ENCODE results near the gene TLE6.
A peak's percentile ranks its signal among the peaks of the same experiment; 100 is the strongest.
"Not testable (repeated sequence)": the region's sequence is repeated elsewhere in the genome, so short reads cannot be mapped to it uniquely, and the experiment has no call there.

Gene TLE6

DNA sequence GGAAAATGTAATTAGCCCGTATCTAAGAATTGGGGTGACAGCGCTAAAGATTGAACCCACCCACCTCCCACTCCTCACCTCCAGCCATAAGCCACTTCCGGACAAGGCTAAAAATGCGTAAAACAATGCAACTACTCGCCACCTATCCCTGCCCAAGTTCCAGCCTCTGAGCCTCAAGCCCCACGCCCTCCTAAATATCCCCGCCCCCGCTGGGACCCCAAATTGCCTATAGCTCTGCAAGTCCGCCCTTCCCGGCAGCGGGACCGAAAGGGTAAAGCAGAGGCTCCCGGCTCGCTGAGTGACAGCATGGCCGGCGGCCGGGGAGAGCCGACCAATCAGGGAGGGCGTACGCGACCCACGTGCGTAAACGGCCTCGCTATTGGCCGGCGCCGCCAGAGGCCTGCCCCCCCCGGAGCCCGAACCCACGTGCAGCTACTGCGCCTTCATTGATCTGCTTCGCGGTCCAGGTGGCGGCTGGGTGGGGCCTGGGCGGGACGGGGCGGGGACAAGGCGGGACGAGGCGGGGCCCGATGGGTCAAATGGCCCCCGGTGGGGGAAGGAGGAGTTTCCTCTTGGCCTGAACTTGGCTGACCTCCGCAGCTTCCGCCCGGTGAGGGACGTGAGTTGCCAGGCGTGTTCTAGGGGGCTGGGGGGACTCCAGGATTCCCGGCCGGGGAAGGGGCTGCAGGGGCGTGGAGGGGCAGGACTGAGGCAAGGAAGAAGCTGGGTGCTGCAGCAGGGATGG, at the start of gene TLE6:
TSS of gene TLE6 (plus strand) at position 564 of the 745 bp plus-strand sequence. CDS start 670 bp downstream, outside the sequence.
- DNase-seq = peak; percentile 86 to 93 (median 88)

- no peak for DNase-seq
These were observed 43.9 kb upstream of the TLE6 start for GRCh38 chr19:2933490-2933910.

GRCh38 chr19:2935863-2936262, 41.5 kb upstream of the TLE6 start:
- not testable (repeated sequence) for DNase-seq

DNA sequence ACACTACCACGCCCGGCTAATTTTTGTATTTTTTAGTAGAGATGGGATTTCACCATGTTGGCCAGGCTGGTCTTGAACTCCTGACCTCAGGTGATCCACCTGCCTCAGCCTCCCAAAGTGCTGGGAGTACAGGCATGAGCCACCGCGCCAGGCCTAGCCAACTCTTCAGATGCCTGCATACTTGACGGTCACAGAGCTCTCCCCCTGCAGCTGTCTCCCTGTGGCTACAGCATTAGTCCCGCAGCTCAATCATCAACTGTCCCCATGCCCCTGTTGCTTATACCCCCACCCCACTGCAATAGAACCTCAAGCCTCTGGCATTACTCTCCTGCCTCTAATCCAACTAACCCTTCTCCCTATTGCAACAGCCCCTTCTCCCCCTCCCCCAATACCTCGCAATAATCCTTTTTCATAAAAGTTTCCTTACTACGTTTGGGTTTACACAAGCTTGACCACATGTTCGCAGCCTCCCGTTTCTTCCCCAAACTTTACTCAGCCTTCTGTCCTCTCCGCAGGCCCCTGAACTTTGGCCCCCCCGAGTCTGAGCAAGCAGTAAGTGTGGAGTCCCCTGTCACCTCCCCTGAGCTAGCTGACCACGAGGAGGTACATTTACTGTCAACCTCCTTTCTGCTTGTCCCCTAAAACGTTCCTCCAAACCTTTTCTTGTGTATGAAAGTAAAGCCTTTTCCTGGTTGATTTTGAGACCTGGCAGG, 34.3 kb upstream of the TLE6 start:
- no peak for DNase-seq

GRCh38 chr19:2944403-2944774, 33.0 kb upstream of the TLE6 start:
- DNase-seq = no peak

- DNase-seq = peak; percentile 93 to 98 (median 96)
These were observed 32.4 kb upstream of the TLE6 start, which contains the start of gene ZNF77 for GRCh38 chr19:2944775-2945574. Gene ZNF77, minus strand, starts transcription at chr19:2944971. Its CDS starts 131 bp downstream, at chr19:2944840.

DNA sequence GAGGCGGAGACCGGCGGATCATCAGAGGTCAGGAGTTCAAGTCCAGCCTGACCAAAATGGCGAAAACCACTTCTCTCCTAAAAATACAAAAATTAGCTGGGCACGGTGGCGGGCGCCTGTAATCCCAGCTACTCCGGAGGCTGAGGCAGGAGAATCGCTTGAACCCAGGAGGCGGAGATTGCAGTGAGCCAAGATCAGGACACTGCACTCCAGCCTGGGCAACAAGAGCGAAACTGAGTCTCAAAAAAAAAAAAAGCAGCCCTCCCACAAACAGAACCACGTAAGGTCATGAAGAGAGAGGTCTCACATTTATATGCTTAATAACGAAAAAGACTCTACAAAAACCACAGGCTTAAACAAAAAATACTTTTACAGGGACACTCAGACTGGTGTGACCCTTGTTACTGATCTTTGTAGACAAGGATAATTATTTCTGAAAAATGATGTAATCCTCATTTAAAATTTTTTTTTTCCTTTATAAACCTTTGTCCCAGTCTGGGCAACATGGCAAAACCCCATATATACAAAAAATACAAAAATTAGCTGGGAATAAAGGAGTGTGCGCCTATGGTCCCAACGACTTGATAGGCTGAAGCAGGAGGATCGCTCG, 31.7 kb upstream of the TLE6 start:
- no peak for DNase-seq

DNA sequence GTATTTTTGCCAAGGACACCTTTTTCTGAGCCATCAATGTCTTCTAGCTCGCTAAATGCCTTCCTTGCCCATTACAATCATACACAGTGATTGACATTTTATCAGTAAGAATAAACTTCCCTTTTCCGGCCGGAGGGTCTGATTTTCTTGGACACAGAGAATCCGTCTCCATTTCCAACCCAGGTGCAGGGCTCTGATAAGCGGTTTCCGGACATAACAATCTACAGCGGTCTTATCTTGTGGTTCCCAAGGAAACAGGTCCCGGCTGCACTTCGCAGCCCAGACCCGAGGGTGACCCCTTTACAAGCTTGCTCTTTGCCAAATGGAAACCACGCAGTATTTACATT, 27.5 kb upstream of the TLE6 start:
- DNase-seq = no peak

- peak; percentile 98 to 100 (median 100) for DNase-seq
These were observed 26.9 kb upstream of the TLE6 start for GRCh38 chr19:2950286-2951124.

GRCh38 chr19:2952953-2953481, 24.3 kb upstream of the TLE6 start:
- DNase-seq = no peak

DNA sequence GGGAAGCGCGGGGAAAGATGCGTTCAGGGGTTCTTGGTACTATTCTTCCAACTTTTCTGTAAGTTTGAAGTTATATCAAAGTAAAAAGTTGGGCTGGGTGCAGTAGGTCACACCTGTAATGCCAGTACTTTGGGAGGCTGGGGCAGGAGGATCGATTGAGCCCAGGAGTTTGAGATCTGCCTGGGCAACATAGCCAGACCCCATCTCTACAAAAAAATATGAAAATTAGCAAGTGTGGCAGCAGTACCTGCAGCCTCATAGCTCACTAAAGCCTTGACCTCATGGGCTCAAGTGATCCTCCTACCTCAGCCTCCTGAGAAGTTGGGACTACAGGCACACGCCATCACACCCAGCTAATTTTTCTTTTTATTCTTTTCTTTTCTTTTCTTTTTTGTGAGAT, 20.2 kb upstream of the TLE6 start:
- no peak for DNase-seq

GRCh38 chr19:2960120-2960519, 17.2 kb upstream of the TLE6 start:
- DNase-seq = no peak

DNA sequence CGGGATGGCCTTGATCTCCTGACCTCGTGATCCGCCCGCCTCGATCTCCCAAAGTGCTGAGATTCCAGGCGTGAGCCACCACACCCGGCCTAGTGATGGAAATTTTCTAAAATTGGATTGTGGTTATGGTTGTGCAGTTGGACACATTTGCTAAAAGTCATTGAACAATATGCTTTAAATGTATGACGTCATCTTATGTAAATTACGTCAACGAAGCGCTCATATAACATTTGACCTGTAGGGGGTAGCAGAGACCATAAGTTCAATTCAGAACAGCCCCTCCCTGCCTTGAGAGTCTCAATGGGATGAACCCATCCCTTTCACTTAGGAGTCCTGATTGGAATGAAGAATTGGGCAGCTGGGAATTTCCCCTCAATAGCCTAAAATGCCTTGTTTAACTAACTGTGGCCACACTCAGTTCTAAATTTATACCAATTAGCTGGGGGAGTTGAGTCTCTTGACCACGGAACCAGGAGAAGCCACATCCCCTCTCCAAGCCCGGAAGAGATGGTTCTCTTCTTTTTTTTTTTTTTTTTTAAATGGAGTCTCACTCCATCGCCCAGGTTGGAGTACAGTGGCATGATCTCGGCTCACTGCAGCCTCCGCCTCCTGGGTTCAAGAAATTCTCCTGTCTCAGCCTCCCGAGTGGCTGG, 15.2 kb upstream of the TLE6 start:
- no peak for DNase-seq

DNA sequence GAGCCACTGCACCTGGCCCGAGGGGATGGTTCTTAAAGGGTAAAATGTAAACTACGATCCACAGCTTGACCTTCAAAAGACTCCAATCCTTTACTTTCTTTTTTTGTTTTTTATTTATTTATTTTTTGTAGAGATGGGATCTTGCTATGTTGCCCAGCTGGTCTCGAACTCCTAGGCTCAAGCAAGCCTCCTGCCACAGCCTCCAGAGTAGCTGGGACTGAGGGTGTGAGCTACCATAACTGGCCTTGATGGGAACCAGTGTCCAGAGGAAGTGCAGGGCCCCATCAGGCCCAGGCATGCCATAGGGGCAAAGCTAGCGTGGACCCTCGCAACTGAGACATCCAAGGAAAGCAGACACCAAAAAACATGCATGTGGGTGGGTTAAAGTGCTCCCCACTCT, 14.2 kb upstream of the TLE6 start:
- no peak for DNase-seq

- not testable (repeated sequence) for DNase-seq
These were observed 13.7 kb upstream of the TLE6 start for GRCh38 chr19:2963631-2964030.

DNA sequence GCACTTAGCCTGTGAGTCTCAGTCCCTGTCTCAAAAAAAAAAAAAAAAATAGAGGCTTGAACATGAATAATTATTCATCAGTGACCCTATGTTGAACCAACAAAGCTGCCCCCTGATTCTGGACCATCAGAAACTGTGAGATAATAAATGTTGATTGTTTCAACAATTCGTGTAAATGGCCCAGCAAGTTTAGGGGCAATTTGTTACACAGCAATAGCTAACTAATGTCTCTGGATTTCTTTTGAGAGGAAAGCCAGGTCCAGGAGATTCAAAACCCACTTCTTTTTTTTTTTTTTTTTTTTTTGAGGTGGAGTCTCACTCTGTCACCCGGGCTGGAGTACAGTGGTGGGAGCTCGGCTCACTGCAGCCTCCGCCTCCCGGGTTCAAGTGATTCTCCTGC, 12.5 kb upstream of the TLE6 start:
- DNase-seq = no peak

DNA sequence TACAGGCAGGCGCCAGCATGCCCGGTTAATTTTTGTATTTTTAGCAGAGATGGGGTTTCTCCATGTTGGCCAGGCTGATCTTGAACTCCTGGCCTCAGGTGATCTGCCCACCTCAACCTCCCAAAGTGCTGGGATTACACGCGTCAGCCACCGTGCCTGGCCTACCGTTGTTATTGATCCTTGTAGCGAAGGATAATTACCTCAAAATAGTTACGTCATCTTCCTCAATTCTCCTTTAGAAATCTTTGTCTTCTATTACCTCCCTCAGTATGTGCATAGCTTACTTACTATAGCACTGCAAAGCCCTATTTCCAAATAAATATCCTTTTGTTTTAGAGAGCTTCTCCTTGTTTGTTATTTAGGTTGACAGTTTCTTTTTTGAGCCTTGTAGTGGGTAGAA, 9.4 kb upstream of the TLE6 start:
- DNase-seq = no peak

- no peak for DNase-seq
These were observed 8.3 kb upstream of the TLE6 start for GRCh38 chr19:2969104-2969504.

- no peak for DNase-seq
These were observed 7.0 kb upstream of the TLE6 start for GRCh38 chr19:2970201-2970835.

- DNase-seq = no peak
These were observed 4.1 kb upstream of the TLE6 start for GRCh38 chr19:2973229-2973628.
